IMR-90 (cell line): ENCODE results near the gene LTF. TPM values are rescaled to one million over a fixed set of nuclear protein-coding genes. Genes with fewer than 3 reads are reported as not detected.

Source experiments
- ATAC-seq: fragments of 200-7000 bp; cut with Tn5 transposase; 2 replicates; pipeline ENCODE4 v1.9.1; 2020; ENCODE audit warnings: low read depth, mild to moderate bottlenecking, moderate library complexity
- BruUV-seq: library from RNA; stranded (reverse); fragments of 400-500 nt; replicated peaks from 2 replicates; lab custom pipeline; 2021; lab: Mats Ljungman, UMichigan
- CTCF ChIA-PET: fragments of 300-600 bp; formaldehyde crosslinking; extraction: SDS; loops from one replicate; lab custom pipeline; 2021; ENCODE audit warnings: antibody characterized with exemption; lab: Yijun Ruan, JAX
- POLR2A ChIA-PET: fragments of 300-600 bp; sonication (Branson Sonifier 250); formaldehyde crosslinking; loops from one replicate; lab custom pipeline; 2022; ENCODE audit warnings: antibody characterized with exemption; ENCODE audit not compliant: unreplicated experiment; lab: Charles Lee
- DNase-seq: peaks from one replicate; pipeline ENCODE4 v3.0.0; 2013
- H2AFZ ChIP-seq: replicated peaks from 2 replicates; pipeline ENCODE3; 2013; ENCODE audit warnings: low read length, mild to moderate bottlenecking; ENCODE audit not compliant: poor library complexity
- H2AK5ac ChIP-seq: 2 replicates; pipeline ENCODE4 v1.6.1; 2013; ENCODE audit warnings: low read depth, low read length, inconsistent platforms
- H2AK9ac ChIP-seq: replicated peaks from 2 replicates; pipeline ENCODE3; 2013; ENCODE audit warnings: mild to moderate bottlenecking, low read depth, low read length, moderate library complexity; ENCODE audit not compliant: poor library complexity
- H2BK120ac ChIP-seq: 2 replicates; pipeline ENCODE4 v1.6.1; 2013; ENCODE audit warnings: low read depth, low read length, inconsistent platforms
- H2BK15ac ChIP-seq: 3 replicates; pipeline ENCODE4 v1.6.1; 2013; ENCODE audit warnings: low read depth, low read length, inconsistent platforms
- H2BK20ac ChIP-seq: 2 replicates; pipeline ENCODE4 v1.6.1; 2013; ENCODE audit warnings: low read depth, mild to moderate bottlenecking, inconsistent platforms, low read length, moderate library complexity
- H2BK5ac ChIP-seq: 2 replicates; pipeline ENCODE4 v1.6.1; 2013; ENCODE audit warnings: mild to moderate bottlenecking, low read depth, low read length, inconsistent platforms; ENCODE audit not compliant: poor library complexity, severe bottlenecking
- H3K14ac ChIP-seq: replicated peaks from 2 replicates; pipeline ENCODE4 v1.6.1; 2013; ENCODE audit warnings: low read depth, low read length, inconsistent platforms
- H3K18ac ChIP-seq: 2 replicates; pipeline ENCODE4 v1.6.1; 2013; ENCODE audit warnings: low read depth, low read length, control low read depth
- H3K23ac ChIP-seq: 2 replicates; pipeline ENCODE4 v1.6.1; 2013; ENCODE audit warnings: low read depth, low read length, inconsistent platforms
- H3K27ac ChIP-seq: 2 replicates; pipeline ENCODE4 v1.5.1; 2013; ENCODE audit warnings: mild to moderate bottlenecking, control low read depth, low read length; ENCODE audit not compliant: insufficient read depth
- H3K27me3 ChIP-seq: 2 replicates; pipeline ENCODE4 v1.6.1; 2013; ENCODE audit warnings: low read length; ENCODE audit not compliant: control insufficient read depth, insufficient read depth
- H3K36me3 ChIP-seq: 2 replicates; pipeline ENCODE4 v1.6.1; 2013; ENCODE audit warnings: low read length, mixed read lengths; ENCODE audit not compliant: control insufficient read depth, insufficient read depth
- H3K4ac ChIP-seq: 2 replicates; pipeline ENCODE4 v1.6.1; 2013; ENCODE audit warnings: low read depth, low read length, inconsistent platforms
- H3K4me1 ChIP-seq: 2 replicates; pipeline ENCODE4 v1.6.1; 2013; ENCODE audit warnings: low read length, mixed read lengths; ENCODE audit not compliant: control insufficient read depth, insufficient read depth
- H3K4me2 ChIP-seq: 2 replicates; pipeline ENCODE4 v1.6.1; 2013; ENCODE audit warnings: low read depth, mild to moderate bottlenecking, control low read depth, low read length, moderate library complexity
- H3K4me3 ChIP-seq: 2 replicates; pipeline ENCODE4 v1.5.1; 2013; ENCODE audit warnings: low read depth, mild to moderate bottlenecking, control low read depth, low read length, moderate library complexity; ENCODE audit not compliant: insufficient read depth
- H3K56ac ChIP-seq: 2 replicates; pipeline ENCODE4 v1.6.1; 2013; ENCODE audit warnings: low read length, inconsistent platforms; ENCODE audit not compliant: insufficient read depth; ENCODE audit errors: extremely low read depth
- H3K79me1 ChIP-seq, 2 experiments: 2 replicates each; pipeline ENCODE4 v1.6.1; 2013; ENCODE audit warnings: low read length in 2 of 2, inconsistent platforms in 1 of 2, low read depth in 1 of 2
- H3K9ac ChIP-seq: 2 replicates; pipeline ENCODE4 v1.6.1; 2013; ENCODE audit warnings: low read depth, low read length, control low read depth
- H3K9me1 ChIP-seq: 2 replicates; pipeline ENCODE4 v1.6.1; 2013; ENCODE audit warnings: low read length, inconsistent platforms; ENCODE audit not compliant: insufficient read depth
- H3K9me3 ChIP-seq: 2 replicates; pipeline ENCODE4 v1.6.1; 2013; ENCODE audit warnings: low read length; ENCODE audit not compliant: control insufficient read depth, insufficient read depth
- H4K20me1 ChIP-seq: 2 replicates; pipeline ENCODE4 v1.6.1; 2013; ENCODE audit warnings: low read length, inconsistent platforms; ENCODE audit not compliant: insufficient read depth
- H4K5ac ChIP-seq: 2 replicates; pipeline ENCODE4 v1.6.1; 2013; ENCODE audit warnings: mild to moderate bottlenecking, low read depth, low read length, control low read depth
- H4K8ac ChIP-seq, 2 experiments: 2 replicates each; pipeline ENCODE4 v1.6.1; 2013; ENCODE audit warnings: low read depth in 2 of 2, low read length in 2 of 2, control low read depth in 1 of 2, inconsistent platforms in 1 of 2
- H4K91ac ChIP-seq: 2 replicates; pipeline ENCODE4 v1.6.1; 2013; ENCODE audit warnings: low read depth, low read length, inconsistent platforms; ENCODE audit not compliant: insufficient read depth
- MAFK ChIP-seq: IDR thresholded peaks from 2 replicates; pipeline ENCODE4 v1.6.1; 2012; ENCODE audit warnings: low read depth, low read length, improper control_type of control experiment
- POLR2A ChIP-seq: IDR thresholded peaks from 2 replicates; pipeline ENCODE4 v1.6.1; 2012; ENCODE audit warnings: mild to moderate bottlenecking, low read depth, low read length
- RCOR1 ChIP-seq: IDR thresholded peaks from 2 replicates; pipeline ENCODE4 v1.6.1; 2012; ENCODE audit warnings: mild to moderate bottlenecking, low read length, improper control_type of control experiment; ENCODE audit not compliant: insufficient replicate concordance
- SMC3 ChIP-seq: fragments of 150-350 bp; IDR thresholded peaks from 2 replicates; pipeline ENCODE4 v1.6.1; 2016; ENCODE audit warnings: low read depth, mild to moderate bottlenecking, antibody characterized with exemption, low read length, moderate library complexity
- WGBS, 2 experiments: methylation state at CpG; one replicate each; pipeline versions ENCODE4 v1.1.5 to v1.1.7; 2013; ENCODE audit warnings: missing lambda C conversion rate in 2 of 2; ENCODE audit not compliant: insufficient read length in 1 of 2; ENCODE audit errors: extremely low coverage in 2 of 2; 5-methylcytosine and 5-hydroxymethylcytosine counted together
- dilution Hi-C: fragments of 300-500 bp; cut with HindIII; formaldehyde crosslinking; loops from one replicate; pipeline ENCODE4 v1.14.3; 2018; ENCODE audit warnings: low sequenced_read_pairs; ENCODE audit not compliant: unreplicated experiment
- in situ Hi-C: fragments of 300-500 bp; cut with MboI; formaldehyde crosslinking; loops from 3 replicates; pipeline ENCODE4 v1.14.3; 2019; ENCODE audit warnings: low sequenced_read_pairs, inconsistent platforms, mixed read lengths
- intact Hi-C: fragments of 100-400 bp; cut with micrococcal nuclease; formaldehyde crosslinking; loops from 2 replicates; pipeline ENCODE4 v1.10.0; 2022
- polyA plus RNA-seq, 3 experiments: library from polyadenylated mRNA; depleted of rRNA; stranded (reverse); fragments of >200 nt; gene quantifications; 2 replicates each; pipeline ENCODE4 v1.2.3, GENCODE V29; 2012; ENCODE audit warnings: low replicate concordance in 1 of 3
- total RNA-seq: library from RNA; depleted of rRNA; stranded (reverse); fragments of >200 nt; gene quantifications from 2 replicates; pipeline ENCODE4 v1.2.3, GENCODE V29; 2012

The LTF gene
- total and polyA plus RNA-seq, 2 of the 4 experiments (the other 2 are of a cell fraction), result not detected

- no peak overlapping the region for H2BK5ac ChIP-seq
- no peak overlapping the region for H2BK20ac ChIP-seq
- no peak overlapping the region for H3K4me2 ChIP-seq
- no peak overlapping the region for H2AFZ ChIP-seq
- CTCF ChIA-PET, result no interaction called here
- no peak overlapping the region for H2AK9ac ChIP-seq
- dilution Hi-C loops, result no loop called here
- intact Hi-C loops, result no loop called here
- no TSS peak for BruUV-seq
- H3K4me3 ChIP-seq, result no peak overlapping the region
- H4K91ac ChIP-seq, result no peak overlapping the region
- no peak overlapping the region for H3K23ac ChIP-seq
- no peak overlapping the region for H2BK120ac ChIP-seq
- H3K9me3 ChIP-seq, result peaks cover 12% of the 10 kb centered on the region
- in situ Hi-C loops, result loop anchor here (25.0 kb wide), 1 partner anchor 410 kb away; the partner anchor contains the start of gene PTH1R
- H3K18ac ChIP-seq, result no peak overlapping the region
- H3K9ac ChIP-seq, result no peak overlapping the region
- H3K27ac ChIP-seq, result no peak overlapping the region
- no peaks in the 10 kb centered on the region for H4K20me1 ChIP-seq
- H3K9me1 ChIP-seq, result peaks cover 10% of the 10 kb centered on the region
- H3K36me3 ChIP-seq, result no peaks in the 10 kb centered on the region
- H3K27me3 ChIP-seq, result peaks cover 29% of the 10 kb centered on the region
- H4K8ac ChIP-seq, result no peak overlapping the region
- TF ChIP-seq SMC3, result no peak
- no peak for TF ChIP-seq RCOR1
- TF ChIP-seq MAFK, result no peak
- no peak for TF ChIP-seq POLR2A
- H3K79me1 ChIP-seq, result no peaks in the 10 kb centered on the region
- WGBS, 2 experiments, result no CpG with 5 or more reads among the region's 4 CpGs
- H3K4me1 ChIP-seq, result peaks cover 1% of the 10 kb centered on the region; the same call in 1 of the 2 replicates
- H3K14ac ChIP-seq, result no peak overlapping the region
- POLR2A ChIA-PET, result no interaction called here
- H2AK5ac ChIP-seq, result no peak overlapping the region
- no peak overlapping the region for H3K56ac ChIP-seq
- no peak for DNase-seq
- no peak overlapping the region for H3K4ac ChIP-seq
- no peak for ATAC-seq
- no peak overlapping the region for H2BK15ac ChIP-seq
- no peak overlapping the region for H4K5ac ChIP-seq
Observed at GRCh38 chr3:46477145-46477544, 12.4 kb upstream of the LTF start.
